Stimulated activated CD4-positive, alpha-beta T cell treated with anti-CD3 and anti-CD28 coated beads, TNF-alpha, amount 100 ng/mL, for 48 hours (primary cell): Measurements from ENCODE around the gene IFNW1.

Source experiments
- DNase-seq, 3 donors: peaks; one replicate each; pipeline ENCODE4 v3.0.0-alpha.2; 2020; ENCODE audit warnings: low read depth in 3 of 3

IFNW1 gene

DNA sequence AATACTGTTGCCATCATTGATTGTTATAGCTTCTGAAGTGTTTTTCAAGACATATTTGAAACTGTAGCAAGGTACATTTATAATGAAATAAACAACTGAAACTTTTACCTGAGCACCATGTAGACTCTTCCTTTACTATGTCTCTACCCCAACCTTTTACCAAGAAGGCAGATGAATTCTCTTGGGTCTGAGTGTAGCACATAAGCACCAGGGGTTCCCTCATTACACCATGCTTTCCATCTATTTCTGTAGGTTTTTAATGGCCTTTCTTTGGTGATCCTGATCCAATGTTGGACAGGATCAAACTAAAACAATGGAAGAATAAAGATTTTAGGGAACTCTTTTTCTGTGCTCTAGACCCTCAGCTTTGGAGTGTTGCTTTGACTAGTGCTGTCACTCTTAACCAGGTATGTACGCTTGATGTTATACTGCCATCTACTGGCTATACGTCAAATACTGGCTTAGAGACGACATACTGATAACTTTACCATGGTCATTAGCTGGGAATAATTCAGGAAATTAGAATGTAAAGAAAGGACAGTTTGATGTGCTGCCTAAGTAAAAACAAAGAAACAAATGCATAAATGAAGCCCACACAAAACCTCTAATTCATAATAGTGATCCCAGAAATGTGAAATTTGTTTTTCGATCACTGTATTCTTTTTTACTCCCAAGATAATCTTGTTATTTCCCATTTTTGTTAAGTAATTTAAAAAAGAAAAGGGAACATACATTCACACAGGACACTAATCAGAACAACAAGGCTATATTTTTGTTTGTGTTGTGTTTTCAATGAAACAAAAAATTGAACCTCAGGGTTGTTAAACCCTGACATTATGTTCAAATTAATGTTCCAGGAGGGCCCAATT lies 30.7 kb downstream of the IFNW1 start:
- no peak for DNase-seq

DNA sequence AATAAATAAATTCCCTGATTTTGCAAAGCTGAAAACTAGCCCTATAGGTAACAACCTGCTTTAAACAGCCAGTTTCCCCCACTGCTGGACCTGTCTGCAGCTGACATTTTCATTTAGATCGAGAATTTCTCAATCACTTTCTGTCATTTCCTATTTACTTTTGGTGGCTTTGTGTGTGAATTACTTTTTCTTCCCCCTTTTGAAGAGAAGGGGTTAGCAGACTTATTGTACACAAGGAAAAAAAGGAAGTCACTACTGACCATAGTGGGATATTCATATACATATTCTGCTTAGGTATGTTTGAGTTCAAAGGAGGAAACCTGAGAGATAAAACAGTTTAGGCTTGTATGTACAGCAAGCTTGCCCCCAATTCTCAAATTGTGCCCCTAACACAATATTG lies 36.8 kb downstream of the IFNW1 start:
- DNase-seq = no peak

GRCh38 chr9:21102305-21102704 lies 39.3 kb downstream of the IFNW1 start:
- DNase-seq = no peak

DNA sequence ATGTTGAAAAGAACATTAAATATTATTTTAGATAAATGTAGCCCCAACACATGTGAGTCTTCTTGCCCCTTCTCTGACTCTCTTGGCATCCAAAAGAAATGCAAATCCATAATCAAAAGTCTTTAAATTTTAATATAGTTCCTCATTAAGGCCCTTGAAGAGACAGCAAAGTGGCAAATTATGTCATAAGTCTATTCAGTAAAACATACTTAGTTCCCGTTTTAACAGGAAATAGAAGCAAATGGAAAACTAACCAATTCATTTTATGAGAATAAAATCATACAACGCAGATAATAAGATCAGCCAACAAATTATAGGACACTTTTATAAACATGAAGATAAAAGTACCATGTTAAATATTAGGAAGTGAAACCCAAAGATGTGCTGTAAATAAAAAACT lies 43.8 kb downstream of the IFNW1 start:
- DNase-seq = no peak

- no peak for DNase-seq
These were observed 44.8 kb downstream of the IFNW1 start for GRCh38 chr9:21096901-21097255.

DNA sequence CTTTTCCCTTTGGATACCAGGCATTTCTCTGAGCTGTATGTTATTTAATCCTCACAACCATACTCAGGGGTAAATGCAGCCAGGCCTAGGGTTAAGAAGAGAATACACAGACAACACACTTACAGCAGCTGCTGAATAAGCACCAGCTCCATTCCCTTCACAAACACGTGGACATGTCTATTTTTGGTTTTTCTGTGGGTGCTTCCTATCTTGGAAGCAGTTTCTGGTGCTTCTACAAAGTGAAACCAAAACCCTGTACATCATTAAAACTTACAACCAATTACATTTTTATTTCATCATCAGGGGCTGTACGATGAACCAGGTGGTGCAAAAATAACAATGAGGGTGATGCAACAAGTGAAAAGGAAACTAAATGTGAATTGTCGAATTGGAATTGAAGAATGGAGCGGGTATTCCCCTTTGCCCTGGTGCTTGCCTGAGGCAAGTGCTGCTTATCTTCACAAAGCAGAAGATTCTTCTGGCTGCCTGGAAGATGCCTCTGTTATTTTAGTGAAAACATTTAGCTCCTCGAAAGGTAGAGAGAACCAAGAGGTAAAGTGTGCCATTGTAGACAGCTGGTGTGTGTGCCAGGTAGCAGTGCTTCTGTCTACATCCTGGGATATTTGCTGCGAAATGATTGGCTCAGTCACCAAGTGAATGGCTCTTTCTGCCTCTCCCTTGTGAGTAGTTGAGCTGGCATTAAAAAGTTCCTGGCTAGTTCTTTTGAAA lies 45.3 kb downstream of the IFNW1 start:
- peak in 1 of 3 donors; percentile 17 for DNase-seq

GRCh38 chr9:21095561-21095960 lies 46.1 kb downstream of the IFNW1 start:
- DNase-seq = no peak
